GM12891 (cell line): ENCODE data around the gene DUSP6.

Source experiments
- PAX5 ChIP-seq: IDR thresholded peaks from 2 replicates; pipeline ENCODE4 v1.6.1; 2011; ENCODE audit warnings: low read length, moderate library complexity, mild to moderate bottlenecking; ENCODE audit not compliant: insufficient read depth, severe bottlenecking
- POLR2A ChIP-seq: IDR thresholded peaks from 2 replicates; pipeline ENCODE4 v1.6.1; 2011; ENCODE audit warnings: low read depth, low read length, control low read depth
- POLR2AphosphoS5 ChIP-seq: IDR thresholded peaks from 2 replicates; pipeline ENCODE4 v1.6.1; 2011; ENCODE audit warnings: low read depth, low read length, control low read depth
- POU2F2 ChIP-seq: IDR thresholded peaks from 2 replicates; pipeline ENCODE4 v1.6.1; 2011; ENCODE audit warnings: low read depth, mild to moderate bottlenecking, control low read depth, low read length, moderate library complexity
- SPI1 ChIP-seq: IDR thresholded peaks from 2 replicates; pipeline ENCODE4 v1.6.1; 2011; ENCODE audit warnings: low read depth, low read length, control low read depth
- TAF1 ChIP-seq: IDR thresholded peaks from 2 replicates; pipeline ENCODE4 v1.6.1; 2011; ENCODE audit warnings: low read depth, low read length, control low read depth

DNA sequence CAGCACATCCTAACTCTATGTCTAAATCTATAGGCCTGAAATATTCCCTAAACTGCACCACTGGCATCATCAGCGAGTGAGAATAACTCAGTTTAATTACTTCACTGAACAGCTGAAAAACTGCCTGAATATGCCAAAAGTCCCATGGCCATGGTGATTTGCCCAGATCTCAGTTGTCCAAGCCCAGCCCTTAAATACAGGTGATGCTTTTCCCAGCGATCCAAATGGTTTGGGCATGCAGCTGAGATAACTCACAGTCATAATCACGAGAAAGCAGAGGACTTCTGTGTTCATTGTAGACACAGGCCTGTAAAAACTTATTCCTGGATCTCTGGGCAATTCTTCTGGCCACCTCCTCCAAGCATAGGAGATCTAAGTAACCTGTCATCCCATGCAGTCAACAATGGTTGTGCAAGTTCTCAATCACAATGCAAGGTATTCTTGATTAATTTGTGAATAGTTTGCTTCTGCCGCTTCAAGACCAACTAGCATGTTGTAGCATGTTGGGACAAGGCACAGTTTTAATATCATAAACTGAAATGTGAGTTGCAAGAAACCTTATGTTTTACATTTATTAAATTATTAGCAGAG, 40.5 kb downstream of the DUSP6 start:
- TF ChIP-seq POLR2AphosphoS5, result no peak
- TF ChIP-seq PAX5, result no peak
- TF ChIP-seq POLR2A, result no peak
- no peak for TF ChIP-seq TAF1
- TF ChIP-seq SPI1, result no peak
- no peak for TF ChIP-seq POU2F2
